ENCODE measurements around the gene TRIM38. TPM values are rescaled to one million over a fixed set of nuclear protein-coding genes. Genes with fewer than 3 reads are reported as not detected.
"Not testable (repeated sequence)": the region's sequence is repeated elsewhere in the genome, so short reads cannot be mapped to it uniquely, and the experiment has no call there.

TRIM38 gene
- total RNA-seq, 2 donors from 2014 or later, result 8.7 to 12.0 TPM

DNA sequence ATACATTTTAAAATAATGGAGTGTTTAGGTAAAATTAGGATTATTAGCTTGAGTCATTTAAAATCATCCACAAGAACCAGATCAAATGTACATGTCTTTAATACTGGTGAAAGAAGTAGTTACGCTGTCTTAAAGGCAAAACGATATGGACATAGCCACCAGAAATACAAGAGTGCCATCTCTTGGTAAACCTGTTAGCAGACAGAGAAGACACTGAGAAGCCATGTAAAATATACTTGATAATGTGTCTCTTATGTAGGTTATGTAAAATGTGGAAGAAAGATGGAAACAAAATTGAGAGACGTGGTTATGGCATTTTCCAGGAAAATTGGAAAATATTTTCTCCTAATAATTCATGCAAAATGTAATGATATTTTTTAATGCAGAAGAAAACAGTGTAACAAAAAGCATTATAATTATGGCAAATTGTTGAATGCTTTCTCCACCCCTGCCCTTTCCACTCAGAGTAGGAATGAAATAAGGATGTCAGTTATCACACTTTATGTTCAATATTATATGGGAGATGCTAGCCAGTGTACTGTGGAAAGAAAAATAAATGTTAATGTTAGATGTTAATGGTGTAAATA is 19.9 kb upstream of the TRIM38 start:
- TF ChIP-seq POLR2A (IDR thresholded peaks at IDR 0.05) (no peak), CTCF (IDR thresholded peaks at IDR 0.05) (peak in 3 of 4 experiments; percentile 13 to 41 (median 30))
- Histone ChIP-seq H3K27me3 (replicated peaks; ENCODE audit: insufficient read depth) (no peaks in the 10 kb centered on the region), H3K36me3 (no peaks in the 10 kb centered on the region), H3K4me1 (replicated peaks) (no peaks in the 10 kb centered on the region), H3K27ac (no peak overlapping the region), H3K9me3 (no peaks in the 10 kb centered on the region), H3K4me3 (no peak overlapping the region)
- intact Hi-C loops (cut with DNase I), result no loop called here
- no peak for DNase-seq (ENCODE audit: low spot score)
- WGBS, result 35% methylated on average over 3 of the region's 3 CpGs

DNA sequence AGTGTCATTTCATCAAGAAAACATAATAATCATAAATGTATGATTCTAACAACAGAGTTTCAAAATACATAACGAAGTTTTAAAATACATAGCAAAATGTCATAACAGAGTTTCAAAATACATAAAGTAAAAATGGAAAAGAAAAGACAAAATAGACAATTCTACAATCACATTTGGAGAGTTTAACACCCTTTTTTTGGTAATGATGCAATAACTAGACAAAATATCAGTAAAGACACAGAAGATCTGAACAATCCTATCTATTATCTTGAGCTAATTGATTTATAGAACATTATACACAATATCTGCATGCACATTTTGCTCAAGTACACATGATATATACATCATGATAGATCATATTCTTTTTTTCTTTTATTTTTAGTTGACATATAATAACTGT is 18.7 kb upstream of the TRIM38 start:
- no peaks in the 10 kb centered on the region for H3K9me3 ChIP-seq
- H3K4me3 ChIP-seq, result no peak overlapping the region
- H3K27me3 ChIP-seq (replicated peaks; ENCODE audit: insufficient read depth), result no peaks in the 10 kb centered on the region
- no peak for TF ChIP-seq CTCF (IDR thresholded peaks at IDR 0.05)
- no peak for TF ChIP-seq POLR2AphosphoS5 (IDR thresholded peaks at IDR 0.05)
- no peak for TF ChIP-seq POLR2A (IDR thresholded peaks at IDR 0.05)
- no peak overlapping the region for H3K27ac ChIP-seq
- no peaks in the 10 kb centered on the region for H3K36me3 ChIP-seq
- 90% methylated on average over 1 of the region's 1 CpG for WGBS
- DNase-seq (ENCODE audit: low spot score), result no peak
- H3K4me1 ChIP-seq (replicated peaks), result no peaks in the 10 kb centered on the region
- intact Hi-C loops (cut with DNase I), result no loop called here

GRCh38 chr6:25944688-25945574 is 17.7 kb upstream of the TRIM38 start:
- Histone ChIP-seq H3K4me1 (replicated peaks) (no peaks in the 10 kb centered on the region), H3K36me3 (no peaks in the 10 kb centered on the region), H3K27me3 (replicated peaks; ENCODE audit: insufficient read depth) (no peaks in the 10 kb centered on the region), H3K9me3 (no peaks in the 10 kb centered on the region), H3K27ac (no peak overlapping the region), H3K4me3 (no peak overlapping the region)
- no peak for DNase-seq (ENCODE audit: low spot score)
- intact Hi-C loops (cut with DNase I), result no loop called here
- 74% methylated on average over 8 of the region's 8 CpGs for WGBS
- TF ChIP-seq CTCF (IDR thresholded peaks at IDR 0.05) (no peak), POLR2AphosphoS5 (IDR thresholded peaks at IDR 0.05) (no peak), POLR2A (IDR thresholded peaks at IDR 0.05) (no peak)

DNA sequence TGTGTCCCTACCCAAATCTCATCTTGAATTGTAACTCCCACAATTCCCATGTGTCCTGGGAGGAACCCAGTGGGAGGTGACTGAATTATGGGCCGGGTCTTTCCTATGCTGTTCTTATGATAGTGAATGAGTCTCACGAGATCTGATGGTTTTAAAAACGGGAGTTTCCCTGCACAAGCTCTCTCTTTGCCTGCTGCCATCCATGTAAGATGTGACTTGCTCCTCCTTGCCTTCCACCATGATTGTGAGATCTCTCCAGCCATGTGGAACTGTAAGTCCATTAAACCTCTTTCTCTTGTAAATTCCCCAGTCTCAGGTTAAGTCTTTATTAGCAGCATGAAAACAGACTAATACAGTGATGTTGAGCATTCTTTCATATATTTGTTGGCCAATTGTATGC is 16.9 kb upstream of the TRIM38 start:
- H3K9me3 ChIP-seq; DNase-seq (ENCODE audit: low spot score); H3K27ac ChIP-seq; H3K4me3 ChIP-seq; H3K4me1 ChIP-seq (replicated peaks); H3K27me3 ChIP-seq (replicated peaks; ENCODE audit: insufficient read depth); intact Hi-C loops (cut with DNase I); H3K36me3 ChIP-seq: not testable (repeated sequence)
- 95% methylated on average over 3 of the region's 3 CpGs for WGBS

DNA sequence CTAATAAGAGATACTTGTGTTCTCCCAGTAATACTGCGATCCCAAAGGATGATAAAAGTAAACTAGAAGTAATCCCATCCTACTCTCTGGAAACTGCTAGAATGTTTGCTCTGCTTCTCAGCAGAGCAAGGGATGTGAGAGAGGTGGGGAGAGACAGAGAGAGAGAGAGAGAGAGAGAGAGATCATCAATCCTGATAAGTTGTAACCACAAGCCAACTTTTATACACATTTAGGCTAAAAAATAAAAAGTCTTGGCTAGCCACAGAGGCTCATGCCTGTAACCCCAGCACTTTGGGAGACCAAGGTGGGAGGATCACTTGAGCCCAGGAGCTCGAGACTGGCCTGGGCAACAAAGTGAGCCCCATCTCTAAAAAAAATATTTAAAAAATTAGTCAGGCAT is 16.0 kb upstream of the TRIM38 start:
- H3K27ac ChIP-seq, result no peak overlapping the region
- H3K9me3 ChIP-seq, result no peaks in the 10 kb centered on the region
- no peak overlapping the region for H3K4me3 ChIP-seq
- no peaks in the 10 kb centered on the region for H3K4me1 ChIP-seq (replicated peaks)
- H3K36me3 ChIP-seq, result no peaks in the 10 kb centered on the region
- no peak for DNase-seq (ENCODE audit: low spot score)
- TF ChIP-seq POLR2A (IDR thresholded peaks at IDR 0.05) (no peak), POLR2AphosphoS5 (IDR thresholded peaks at IDR 0.05) (no peak), CTCF (IDR thresholded peaks at IDR 0.05) (no peak)
- WGBS, result 83% methylated on average over 2 of the region's 2 CpGs
- intact Hi-C loops (cut with DNase I), result no loop called here
- H3K27me3 ChIP-seq (replicated peaks; ENCODE audit: insufficient read depth), result no peaks in the 10 kb centered on the region

GRCh38 chr6:25947492-25947891 is 15.1 kb upstream of the TRIM38 start:
- H3K9me3 ChIP-seq; H3K27me3 ChIP-seq (replicated peaks; ENCODE audit: insufficient read depth); H3K4me3 ChIP-seq; intact Hi-C loops (cut with DNase I); H3K4me1 ChIP-seq (replicated peaks); DNase-seq (ENCODE audit: low spot score); H3K36me3 ChIP-seq; H3K27ac ChIP-seq: not testable (repeated sequence)
- WGBS, result 97% methylated on average over 3 of the region's 3 CpGs

Measured in prostate gland (tissue), 2 donors.